Measurements from ENCODE around the gene OR2T35.

GRCh38 chr1:248589334-248589733, 55.7 kb downstream of the OR2T35 start:
- TF ChIP-seq CTCF (IDR thresholded peaks at IDR 0.05) = no peak
- TF ChIP-seq ZFX (IDR thresholded peaks at IDR 0.05; ENCODE audit: borderline replicate concordance) = no peak
